GM18511 (cell line): ENCODE measurements around the gene SORCS2.

Source experiments
- ATAC-seq: cut with Tn5 transposase; IDR thresholded peaks from one replicate; pipeline ENCODE4 v1.9.1; 2021; ENCODE audit warnings: mild to moderate bottlenecking, moderate library complexity; ENCODE audit not compliant: unreplicated experiment

SORCS2 gene

DNA sequence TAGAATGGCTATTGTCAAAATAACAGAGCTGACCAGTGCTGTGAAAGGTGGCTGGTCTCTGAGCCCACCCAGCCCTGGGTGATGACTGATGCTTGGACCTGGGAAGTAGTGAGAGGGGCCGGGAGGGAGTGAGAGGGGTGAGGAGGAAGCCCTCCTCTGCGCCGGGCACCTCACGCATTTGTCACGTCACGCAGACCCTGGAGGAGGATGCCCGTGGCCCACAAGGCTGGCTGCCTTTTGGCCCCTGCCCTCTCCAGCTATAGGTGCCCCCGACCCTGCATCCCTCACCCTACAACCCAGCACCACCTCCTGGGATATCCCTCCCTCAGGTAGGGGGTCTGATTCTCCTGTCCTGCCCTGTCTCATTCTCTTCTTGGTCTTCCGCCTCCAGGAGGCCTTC is 539.9 kb downstream of the SORCS2 start:
- ATAC-seq = no peak

DNA sequence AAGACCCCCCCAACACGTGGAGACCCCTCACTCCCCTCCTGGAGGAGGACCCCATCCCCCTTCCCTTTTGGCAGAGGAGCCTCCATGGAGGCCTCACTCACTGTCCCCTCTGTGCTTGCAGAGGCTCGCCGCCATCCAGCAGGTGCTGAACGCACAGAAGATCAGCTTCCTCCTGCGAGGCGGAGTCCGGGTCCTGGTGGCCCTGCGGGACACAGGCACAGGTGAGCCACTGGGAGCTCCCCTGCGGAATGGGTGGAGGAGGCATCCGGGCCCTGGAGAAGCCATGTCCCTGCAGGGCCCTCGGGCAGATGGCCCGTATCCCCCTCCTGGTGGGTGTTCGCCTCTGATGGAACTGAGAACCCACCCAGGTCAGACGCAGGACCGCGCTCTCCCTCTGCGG is 540.9 kb downstream of the SORCS2 start:
- no peak for ATAC-seq

DNA sequence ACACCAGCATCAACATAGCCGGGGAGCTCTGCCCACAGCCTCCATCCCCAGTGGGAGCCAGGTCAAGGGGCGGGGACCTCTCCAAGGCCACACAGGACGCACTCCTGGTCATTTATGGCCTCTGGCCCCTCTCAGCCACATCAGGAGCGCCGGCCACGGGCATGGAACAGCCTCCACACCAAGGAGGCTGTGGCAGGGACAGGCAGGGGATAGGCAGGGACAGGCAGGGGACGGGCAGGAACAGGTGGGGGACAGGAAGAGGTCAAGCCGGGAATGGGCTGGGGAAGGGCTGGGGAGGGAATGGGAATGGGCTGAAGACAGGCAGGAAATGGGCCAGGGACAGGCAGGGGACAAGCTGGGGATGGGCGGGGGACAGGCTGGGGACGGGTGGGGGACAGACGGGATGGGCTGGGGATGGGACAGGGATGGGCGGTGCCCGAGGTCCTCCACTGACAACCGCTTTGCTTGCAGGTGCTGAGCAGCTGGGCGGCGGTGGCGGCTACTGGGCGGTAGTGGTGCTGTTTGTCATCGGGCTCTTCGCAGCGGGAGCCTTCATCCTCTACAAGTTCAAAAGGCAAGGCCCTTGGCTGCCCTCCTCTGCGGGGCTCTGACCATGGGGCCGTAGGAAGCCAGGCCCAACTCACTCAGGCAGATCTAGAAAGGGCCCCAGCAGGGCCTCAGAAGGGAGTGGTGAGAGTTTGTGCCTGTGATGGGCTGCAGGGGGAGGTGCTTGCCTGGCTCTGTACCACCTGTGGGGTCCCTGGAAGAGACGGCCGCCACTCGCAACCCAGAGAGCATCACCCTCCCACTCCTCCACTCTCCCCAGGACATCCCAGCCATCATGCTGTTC is 541.7 kb downstream of the SORCS2 start:
- ATAC-seq = no peak

DNA sequence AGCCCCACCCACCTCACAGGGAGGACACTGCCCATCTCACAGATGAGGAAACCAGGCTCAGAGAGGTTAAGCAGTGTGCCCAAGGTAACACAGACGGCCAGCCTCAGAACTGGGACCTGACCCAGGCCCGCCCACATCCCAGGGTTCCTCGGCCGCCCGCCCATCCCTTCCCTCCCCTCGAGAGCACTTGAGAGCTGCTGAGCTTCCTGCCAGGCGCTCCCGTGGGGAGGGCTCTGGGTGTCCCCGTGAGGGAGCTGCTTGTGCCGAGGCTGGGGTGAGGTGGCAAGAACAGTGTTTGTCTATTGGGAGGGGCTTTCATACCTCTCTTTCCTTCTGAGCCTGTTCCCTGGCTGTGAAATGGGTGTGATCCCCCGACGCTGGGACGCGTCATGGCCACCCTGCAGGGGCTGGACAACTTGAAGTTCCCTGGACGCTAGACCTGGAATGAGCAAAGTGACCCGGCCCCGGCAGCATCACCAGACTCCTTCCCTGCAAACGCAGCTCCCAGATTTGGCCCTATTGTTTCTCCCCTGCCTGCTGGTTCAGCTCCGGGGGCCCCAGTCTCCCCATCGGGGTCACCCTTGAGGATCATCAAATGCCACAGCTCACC is 542.4 kb downstream of the SORCS2 start:
- ATAC-seq = no peak

DNA sequence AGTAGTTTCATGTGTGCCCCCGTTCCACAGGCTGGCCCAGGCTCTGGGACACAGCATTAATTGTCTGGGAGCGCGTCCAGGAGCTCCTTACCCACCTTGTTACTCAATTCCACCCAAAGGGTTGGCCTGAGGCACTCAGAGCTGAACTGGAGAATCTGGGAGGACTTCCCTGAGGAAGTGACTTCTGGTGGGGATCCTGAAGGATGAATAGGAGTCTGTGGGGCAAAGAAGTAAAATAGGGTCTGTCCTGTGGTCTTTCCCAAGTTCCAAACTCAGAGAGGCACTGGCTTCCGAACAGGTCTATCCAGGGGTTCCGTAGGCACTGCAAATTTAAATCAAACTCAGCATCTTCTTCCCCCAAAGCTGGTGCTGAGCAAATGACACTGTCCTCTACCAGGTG is 543.1 kb downstream of the SORCS2 start:
- ATAC-seq = no peak

DNA sequence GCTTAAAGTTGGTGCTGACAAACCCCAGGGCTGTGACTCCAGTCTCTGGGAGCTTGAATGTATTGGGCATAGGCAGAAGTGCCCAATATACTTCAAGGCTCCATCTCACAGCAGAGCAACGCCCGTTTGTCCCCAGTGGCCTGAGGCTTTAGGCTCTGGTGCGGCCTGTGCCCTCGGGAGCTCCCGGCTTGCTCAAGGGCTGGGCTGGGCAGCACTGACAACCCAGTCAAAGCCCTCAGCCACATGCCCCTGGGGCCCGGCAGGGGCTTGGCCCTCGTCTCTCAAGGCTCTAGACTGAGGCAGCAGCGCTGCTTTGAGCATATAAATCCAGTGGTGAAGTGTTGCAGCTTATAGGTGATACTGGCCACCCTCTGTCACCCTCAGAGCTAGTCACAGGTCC is 543.6 kb downstream of the SORCS2 start:
- no peak for ATAC-seq

DNA sequence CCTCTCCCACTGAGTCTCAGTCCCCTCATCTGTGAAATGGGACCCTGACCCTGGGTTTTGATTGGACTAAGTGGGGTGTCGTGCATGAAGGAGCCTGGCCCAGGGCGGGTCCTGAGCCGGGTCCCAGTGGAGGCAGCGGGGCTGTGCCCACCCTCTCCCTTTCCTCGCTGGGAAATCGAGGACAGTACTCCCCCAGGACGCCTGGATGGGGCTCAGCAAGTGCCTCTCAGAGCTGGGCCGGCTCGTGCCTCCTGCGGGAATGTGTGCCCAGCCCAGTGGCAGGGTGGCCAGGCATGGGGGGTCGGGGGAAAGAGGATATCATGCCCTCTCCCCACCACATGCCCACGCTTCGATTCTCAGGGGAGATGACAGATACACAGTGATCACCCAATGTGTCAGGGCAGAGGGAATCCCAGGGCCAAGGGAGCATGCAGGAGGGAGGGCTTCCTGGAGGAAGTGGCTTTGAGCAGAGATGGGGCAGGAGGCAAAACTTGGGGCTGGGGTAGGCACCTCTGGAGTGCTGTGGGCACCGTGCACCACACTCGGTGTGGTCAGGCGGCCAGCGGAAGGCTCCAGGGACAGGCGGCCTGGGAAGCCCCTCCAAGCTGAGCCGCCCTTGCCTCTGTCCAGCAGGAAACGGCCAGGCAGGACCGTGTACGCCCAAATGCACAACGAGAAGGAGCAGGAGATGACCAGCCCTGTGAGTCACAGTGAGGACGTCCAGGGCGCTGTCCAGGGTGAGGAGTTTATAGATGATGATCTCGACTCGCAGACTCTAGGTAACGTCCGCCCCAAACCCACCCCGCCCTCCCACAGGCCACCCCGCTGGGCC is 544.3 kb downstream of the SORCS2 start:
- ATAC-seq = no peak

DNA sequence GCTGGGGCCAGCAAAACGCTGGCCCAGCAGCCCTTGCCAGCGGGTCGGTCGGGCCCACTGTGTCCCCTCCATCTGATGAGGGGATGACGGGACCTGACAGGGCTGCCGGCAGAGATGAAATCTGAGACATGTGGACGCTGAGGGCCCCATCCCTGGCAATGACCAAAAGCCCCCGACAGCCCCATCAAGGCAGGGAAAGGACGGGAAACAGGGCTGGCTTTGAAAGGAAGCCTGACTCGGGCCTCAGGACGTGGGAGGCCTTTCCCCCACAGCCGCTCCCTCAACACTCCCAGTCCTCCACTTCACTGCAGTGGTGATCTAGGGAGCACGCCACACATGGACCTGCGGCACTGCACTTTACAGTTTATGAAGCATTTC is 544.9 kb downstream of the SORCS2 start:
- no peak for ATAC-seq

DNA sequence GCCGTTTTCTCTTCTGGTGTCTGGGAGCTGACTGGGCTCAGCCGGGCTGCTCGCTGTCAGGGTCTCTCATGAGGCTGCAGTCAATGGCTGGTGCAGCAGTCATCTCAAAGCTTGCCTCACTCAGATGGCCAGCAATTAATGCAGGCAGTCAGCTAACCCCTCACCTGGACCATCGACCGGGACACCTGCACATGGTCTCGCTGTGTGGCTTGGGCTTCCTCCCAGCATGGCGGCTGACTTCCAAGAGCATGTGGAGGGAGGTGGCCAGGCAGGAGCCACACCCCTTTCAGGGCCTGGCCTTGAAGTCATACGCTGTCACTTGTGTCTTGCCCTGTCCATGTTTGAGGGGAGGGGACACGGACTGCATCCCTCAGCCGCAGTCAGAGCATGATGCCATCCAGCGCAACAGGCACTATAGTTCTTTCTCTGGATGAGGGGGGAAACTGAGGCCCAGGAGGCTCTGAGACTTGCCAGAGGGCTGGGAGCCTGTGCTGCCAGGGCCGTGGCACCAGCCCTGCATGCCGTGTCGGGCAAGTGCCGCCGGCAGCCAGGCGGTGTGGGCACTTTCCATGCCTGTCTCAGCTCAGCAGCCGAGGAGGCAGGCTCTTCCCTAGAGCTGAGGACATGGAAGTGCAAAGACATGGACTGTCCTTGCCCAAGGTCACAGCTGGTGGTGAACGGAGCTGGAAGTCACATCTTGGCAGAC is 545.6 kb downstream of the SORCS2 start:
- no peak for ATAC-seq

DNA sequence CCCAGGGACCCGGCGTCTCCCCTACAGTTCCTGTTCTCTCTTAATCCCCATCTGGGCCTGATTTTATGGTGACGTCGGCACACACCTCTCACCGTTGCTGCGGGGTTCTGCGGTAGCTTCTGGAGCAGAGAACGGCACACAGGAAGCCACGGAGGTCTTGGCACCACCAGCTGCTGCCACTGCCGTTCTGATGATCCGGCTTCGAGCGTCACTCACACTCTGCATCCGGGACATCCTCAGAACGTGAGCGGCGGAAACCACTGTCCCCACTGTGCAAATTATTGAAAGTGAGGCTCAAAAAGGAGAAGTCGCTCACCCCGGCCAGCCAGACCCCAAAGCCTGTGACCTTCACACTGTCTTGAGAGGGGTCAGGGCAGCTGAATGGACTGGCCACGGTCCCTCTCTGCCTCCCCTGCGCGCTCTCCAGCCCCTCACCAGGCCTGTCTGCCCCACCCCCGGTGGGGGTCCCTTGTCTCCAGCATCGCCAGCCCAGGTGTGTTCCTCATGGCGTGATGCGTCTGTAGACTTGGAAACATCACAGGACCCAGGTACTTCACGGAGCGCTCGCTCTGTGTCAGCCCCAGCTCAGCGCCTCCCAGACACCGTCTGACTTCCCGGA is 546.2 kb downstream of the SORCS2 start:
- no peak for ATAC-seq

DNA sequence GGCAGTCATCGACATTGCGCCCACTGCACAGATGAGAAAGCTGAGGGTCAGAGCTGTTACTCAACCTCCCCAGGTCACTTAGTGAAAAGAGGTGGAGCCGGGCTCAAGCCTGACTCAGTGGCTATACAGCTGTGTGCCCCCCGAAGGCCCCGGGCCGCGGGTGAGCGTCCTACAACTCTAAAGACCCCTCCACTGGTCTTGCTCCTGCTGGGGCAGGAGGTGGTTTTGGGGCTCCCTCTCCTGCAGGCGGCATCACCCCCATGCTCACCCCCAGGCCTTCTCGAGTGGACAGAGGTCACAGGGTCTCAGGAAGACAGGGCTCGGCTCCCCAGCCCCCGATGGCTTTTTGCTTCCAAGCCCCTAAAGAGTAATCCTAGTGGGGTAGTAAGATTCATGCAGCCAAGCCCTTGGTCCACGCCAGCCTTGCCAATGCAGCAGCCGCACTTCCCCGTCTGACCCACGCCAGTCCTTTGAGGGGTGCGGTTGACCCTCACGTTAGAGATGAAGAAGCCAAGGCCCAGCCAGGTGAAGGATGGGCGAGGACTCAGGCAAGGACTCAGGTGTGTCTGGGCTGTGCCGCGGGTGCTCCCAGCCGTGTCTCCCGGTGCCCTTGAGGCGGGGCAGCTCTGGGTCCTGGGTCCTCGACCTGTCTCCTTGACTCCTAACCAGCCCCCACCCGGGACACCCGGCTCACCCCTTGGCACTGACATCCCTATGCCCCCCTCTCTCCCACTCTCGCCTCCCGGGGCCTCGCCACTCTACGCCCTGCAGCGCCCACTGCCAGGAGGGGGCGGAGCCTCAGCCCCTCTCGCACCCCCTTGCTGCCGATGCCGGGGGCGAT is 547.0 kb downstream of the SORCS2 start:
- ATAC-seq = no peak

DNA sequence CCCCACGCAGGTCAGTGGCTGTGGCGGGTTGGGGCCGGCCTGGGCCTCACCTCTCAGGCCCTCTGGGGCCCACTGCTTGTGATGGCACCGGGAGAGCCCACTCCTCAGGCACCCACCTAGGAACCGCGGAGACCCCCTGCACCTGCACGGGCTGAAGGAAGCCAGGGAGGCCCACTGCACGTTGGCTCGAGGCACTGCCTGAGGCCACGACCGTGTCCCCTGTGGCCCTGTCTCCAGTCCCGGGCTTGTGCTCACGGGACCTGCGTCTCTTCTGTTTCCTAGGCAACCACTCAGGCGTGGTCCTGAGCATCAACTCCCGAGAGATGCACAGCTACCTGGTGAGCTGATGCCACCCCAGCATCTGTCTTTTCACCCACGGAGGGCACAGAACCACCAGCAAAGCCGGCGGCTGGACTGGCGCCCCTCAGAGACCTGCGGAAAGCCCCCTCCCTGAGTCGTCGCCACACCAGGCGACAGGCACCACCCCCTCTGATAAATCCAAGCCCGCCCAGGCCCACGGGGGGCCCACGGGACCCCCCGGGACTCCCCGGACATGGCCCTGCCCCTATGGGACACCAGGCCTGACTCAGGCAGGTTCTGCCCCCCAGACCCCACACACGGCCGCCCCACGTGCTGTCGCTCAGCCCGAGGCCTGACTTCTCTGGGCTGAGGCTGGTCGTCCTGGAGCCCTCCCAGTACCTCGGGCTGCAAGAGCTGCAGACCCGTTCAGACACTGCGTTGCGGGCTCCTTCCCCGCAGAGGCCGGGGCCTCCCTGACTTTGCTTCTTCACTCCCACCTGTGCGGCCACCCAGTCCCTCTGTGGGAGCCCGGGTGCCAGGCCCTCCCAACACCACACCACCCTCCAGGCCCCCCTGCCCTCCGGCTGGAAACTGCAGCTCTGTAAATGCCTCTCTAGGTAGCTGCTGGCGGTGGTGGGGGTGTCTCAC is 547.9 kb downstream of the SORCS2 start:
- no peak for ATAC-seq

DNA sequence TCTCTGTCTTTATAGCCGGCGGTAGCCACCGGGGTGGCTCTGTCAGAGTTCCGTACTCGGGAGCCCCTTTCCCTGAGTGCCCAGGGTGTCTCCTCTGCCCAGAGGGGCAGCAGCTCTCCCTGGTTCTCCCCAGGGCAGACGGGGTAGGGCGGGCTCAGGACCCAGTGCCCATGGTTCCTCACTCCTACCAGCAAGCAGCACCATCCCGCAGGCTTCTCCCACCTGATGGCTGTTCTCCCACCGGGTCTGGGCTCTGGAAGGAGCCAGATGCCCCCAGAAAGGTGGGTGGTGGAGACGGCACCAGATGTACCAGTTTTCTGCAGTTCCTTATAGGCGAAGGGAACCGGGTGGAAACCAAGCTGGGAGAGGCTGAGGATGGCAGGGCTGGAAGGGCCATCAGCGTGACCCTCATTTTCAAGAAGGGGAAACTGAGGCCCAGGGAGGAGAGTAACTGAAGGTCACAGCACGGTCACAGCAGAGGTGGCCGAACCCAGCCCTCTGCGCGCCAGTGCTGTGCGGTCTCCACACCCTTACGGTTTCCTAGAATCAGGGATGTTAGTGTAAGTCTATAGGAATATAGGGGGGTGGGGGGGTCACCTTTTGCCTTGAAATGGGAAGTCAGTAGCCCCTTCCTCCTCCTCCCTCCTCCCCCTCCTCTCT is 548.7 kb downstream of the SORCS2 start:
- ATAC-seq = no peak

DNA sequence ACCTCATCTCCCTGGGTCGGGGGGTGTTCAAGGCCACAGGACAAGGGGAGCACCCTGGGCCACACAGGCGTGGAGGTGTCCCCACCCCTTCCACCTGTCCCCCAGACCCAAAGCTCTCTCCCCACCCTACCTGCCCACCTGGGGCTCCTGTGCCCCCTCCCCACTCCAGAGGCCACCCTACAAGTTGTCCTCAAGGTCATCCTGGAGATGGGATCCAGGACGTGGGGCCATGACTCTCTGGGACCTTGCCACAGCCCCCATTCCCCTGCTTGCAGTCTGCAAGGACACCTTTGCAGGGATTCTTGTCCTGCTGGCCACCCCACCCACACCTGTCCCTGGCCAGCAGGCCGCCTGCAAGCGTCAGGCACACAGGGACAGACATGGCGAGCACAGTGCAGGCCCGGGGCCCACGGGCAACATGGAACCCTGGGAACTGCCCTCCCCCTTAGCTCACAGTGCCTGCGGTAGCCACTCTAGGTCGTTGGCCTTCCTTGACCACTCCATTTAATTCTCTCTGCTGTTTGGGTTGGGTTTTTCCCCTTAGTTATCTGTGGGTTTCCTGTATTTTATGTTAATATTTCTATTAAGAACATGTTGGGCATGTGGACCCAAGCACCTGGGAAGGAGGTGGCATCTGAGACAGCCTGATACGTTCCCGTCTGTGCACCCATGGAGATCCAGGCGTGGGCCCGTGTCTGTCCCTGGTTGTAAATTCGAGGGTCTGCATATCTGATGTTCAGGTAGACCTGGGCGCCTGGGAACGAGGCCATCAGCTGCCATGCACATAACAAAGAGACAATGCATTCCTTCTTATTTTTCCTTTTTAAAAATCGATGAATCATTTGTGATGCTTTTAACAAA is 549.8 kb downstream of the SORCS2 start:
- ATAC-seq = no peak

DNA sequence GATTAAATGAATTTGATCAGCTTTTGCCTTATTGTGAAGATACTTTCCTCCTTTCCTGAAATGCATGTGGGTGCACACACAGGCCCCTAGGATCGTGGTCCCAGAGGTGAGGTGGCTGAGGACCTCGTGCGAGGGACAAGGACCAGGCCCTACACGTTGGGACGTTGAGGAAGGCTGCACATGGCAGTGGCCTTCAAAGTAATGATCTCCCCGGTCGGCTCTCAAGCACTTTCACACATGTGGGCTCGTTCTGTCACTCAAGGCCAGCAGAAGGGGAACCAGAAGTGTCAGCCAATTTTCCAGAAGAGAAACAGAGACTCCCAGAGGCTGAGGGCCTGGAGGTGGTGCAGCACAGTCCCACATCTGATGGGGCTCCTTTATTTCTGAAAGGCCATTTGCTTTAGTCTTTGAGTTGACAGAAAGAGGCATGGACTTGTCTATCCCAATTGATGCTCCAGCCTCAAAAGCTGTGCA is 550.5 kb downstream of the SORCS2 start:
- no peak for ATAC-seq

DNA sequence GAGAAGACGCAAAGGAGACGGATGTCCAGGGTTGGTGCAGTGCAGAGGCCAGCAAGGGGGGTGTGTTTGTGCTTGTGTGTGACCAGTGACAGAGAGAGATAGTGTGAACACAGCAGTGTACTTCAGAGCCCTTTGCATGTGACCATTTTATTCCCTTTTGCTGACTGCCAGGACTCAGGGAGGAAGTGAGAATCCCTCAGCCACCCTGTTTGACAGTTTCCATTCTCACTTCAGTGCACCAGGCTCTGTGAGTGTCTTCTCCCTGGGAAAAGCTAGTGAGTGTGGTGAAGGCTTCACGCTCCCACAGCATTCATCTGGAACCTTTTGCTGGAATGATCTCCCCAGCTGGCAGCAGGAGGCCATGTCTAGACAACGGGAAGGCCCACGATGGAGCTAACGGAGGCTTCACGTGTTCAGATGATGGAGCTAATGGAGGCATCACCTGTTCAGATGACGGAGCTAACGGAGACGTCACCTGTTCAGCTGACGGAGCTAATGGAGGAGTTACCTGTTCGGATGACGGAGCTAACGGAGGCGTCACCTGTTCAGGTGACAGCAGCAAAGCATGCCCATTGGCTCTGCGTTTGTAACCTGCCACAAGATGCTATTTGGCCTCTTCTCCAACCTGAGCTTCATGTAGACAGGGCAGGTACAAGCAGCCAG is 551.9 kb downstream of the SORCS2 start:
- peak; percentile 57 for ATAC-seq
